ENCODE results near the gene WDR88. TPM values are rescaled to one million over a fixed set of nuclear protein-coding genes. Genes with fewer than 3 reads are reported as not detected.

The WDR88 gene
- total RNA-seq, 2 donors from 2014 or later, result not detected

GRCh38 chr19:33139165-33139564, 7.3 kb downstream of the WDR88 start:
- H3K27me3 ChIP-seq (ENCODE audit: control insufficient read depth, insufficient read depth, low read length, poor library complexity, severe bottlenecking), result no peaks in the 10 kb centered on the region
- Mint-ChIP-seq H3K9me3 (no peaks in the 10 kb centered on the region), H3K4me3 (no peak overlapping the region), H3K36me3 (ENCODE audit: low read depth) (no peaks in the 10 kb centered on the region), H3K27ac (peak overlapping the region; percentile 33), H3K4me1 (peaks cover 6% of the 10 kb centered on the region), H3K27me3 (ENCODE audit: insufficient read depth) (peaks cover 3% of the 10 kb centered on the region)
- DNase-seq, result no peak
- no peaks in the 10 kb centered on the region for H3K4me1 ChIP-seq (ENCODE audit: control insufficient read depth, insufficient read depth, low read length)
- H3K9me3 ChIP-seq (ENCODE audit: control insufficient read depth, low read length), result no peaks in the 10 kb centered on the region
- no peak overlapping the region for H3K9ac ChIP-seq (ENCODE audit: extremely low read depth, low read length, poor library complexity, severe bottlenecking)
- no peak overlapping the region for H3K4me3 ChIP-seq (ENCODE audit: low read length)
- 88 to 93% methylated on average over 2 to 4 of the region's 4 CpGs for WGBS, 2 experiments (ENCODE audit: insufficient coverage in 1 of 2, insufficient read length in 1 of 2)
- H3K36me3 ChIP-seq (ENCODE audit: control insufficient read depth, insufficient read depth, low read length), result no peaks in the 10 kb centered on the region
- no peak overlapping the region for H3K27ac ChIP-seq (ENCODE audit: low read depth, low read length)
- TF ChIP-seq, protein P1, sequence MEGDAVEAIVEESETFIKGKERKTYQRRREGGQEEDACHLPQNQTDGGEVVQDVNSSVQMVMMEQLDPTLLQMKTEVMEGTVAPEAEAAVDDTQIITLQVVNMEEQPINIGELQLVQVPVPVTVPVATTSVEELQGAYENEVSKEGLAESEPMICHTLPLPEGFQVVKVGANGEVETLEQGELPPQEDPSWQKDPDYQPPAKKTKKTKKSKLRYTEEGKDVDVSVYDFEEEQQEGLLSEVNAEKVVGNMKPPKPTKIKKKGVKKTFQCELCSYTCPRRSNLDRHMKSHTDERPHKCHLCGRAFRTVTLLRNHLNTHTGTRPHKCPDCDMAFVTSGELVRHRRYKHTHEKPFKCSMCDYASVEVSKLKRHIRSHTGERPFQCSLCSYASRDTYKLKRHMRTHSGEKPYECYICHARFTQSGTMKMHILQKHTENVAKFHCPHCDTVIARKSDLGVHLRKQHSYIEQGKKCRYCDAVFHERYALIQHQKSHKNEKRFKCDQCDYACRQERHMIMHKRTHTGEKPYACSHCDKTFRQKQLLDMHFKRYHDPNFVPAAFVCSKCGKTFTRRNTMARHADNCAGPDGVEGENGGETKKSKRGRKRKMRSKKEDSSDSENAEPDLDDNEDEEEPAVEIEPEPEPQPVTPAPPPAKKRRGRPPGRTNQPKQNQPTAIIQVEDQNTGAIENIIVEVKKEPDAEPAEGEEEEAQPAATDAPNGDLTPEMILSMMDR (conservative IDR thresholded peaks at IDR 0.05), result no peak

GRCh38 chr19:33143897-33144405, 12.0 kb downstream of the WDR88 start:
- Mint-ChIP-seq H3K36me3 (ENCODE audit: low read depth) (no peaks in the 10 kb centered on the region), H3K9me3 (no peaks in the 10 kb centered on the region), H3K4me1 (peaks cover 6% of the 10 kb centered on the region), H3K27ac (no peak overlapping the region), H3K4me3 (no peak overlapping the region), H3K27me3 (ENCODE audit: insufficient read depth) (peaks cover 3% of the 10 kb centered on the region)
- no peaks in the 10 kb centered on the region for H3K27me3 ChIP-seq (ENCODE audit: control insufficient read depth, insufficient read depth, low read length, poor library complexity, severe bottlenecking)
- H3K9ac ChIP-seq (ENCODE audit: extremely low read depth, low read length, poor library complexity, severe bottlenecking), result no peak overlapping the region
- TF ChIP-seq, protein P1 (conservative IDR thresholded peaks at IDR 0.05), result peak; percentile 93
- 42 to 45% methylated on average over 21 to 23 of the region's 23 CpGs for WGBS, 2 experiments (ENCODE audit: insufficient coverage in 1 of 2, insufficient read length in 1 of 2)
- H3K9me3 ChIP-seq (ENCODE audit: control insufficient read depth, low read length), result no peaks in the 10 kb centered on the region
- no peaks in the 10 kb centered on the region for H3K4me1 ChIP-seq (ENCODE audit: control insufficient read depth, insufficient read depth, low read length)
- H3K36me3 ChIP-seq (ENCODE audit: control insufficient read depth, insufficient read depth, low read length), result no peaks in the 10 kb centered on the region
- DNase-seq, result peak; percentile 86
- H3K4me3 ChIP-seq (ENCODE audit: low read length), result no peak overlapping the region
- H3K27ac ChIP-seq (ENCODE audit: low read depth, low read length), result no peak overlapping the region

- Histone ChIP-seq H3K4me1 (ENCODE audit: control insufficient read depth, insufficient read depth, low read length) (no peaks in the 10 kb centered on the region), H3K27ac (ENCODE audit: low read depth, low read length) (no peak overlapping the region), H3K9ac (ENCODE audit: extremely low read depth, low read length, poor library complexity, severe bottlenecking) (no peak overlapping the region), H3K27me3 (ENCODE audit: control insufficient read depth, insufficient read depth, low read length, poor library complexity, severe bottlenecking) (no peaks in the 10 kb centered on the region), H3K4me3 (ENCODE audit: low read length) (no peak overlapping the region), H3K9me3 (ENCODE audit: control insufficient read depth, low read length) (no peaks in the 10 kb centered on the region), H3K36me3 (ENCODE audit: control insufficient read depth, insufficient read depth, low read length) (no peaks in the 10 kb centered on the region)
- H3K9me3 Mint-ChIP-seq, result no peaks in the 10 kb centered on the region
- no peak overlapping the region for H3K4me3 Mint-ChIP-seq
- H3K36me3 Mint-ChIP-seq (ENCODE audit: low read depth), result no peaks in the 10 kb centered on the region
- H3K27ac Mint-ChIP-seq, result no peak overlapping the region
- TF ChIP-seq, protein P1 (conservative IDR thresholded peaks at IDR 0.05), result no peak
- no peak for DNase-seq
- H3K27me3 Mint-ChIP-seq (ENCODE audit: insufficient read depth), result peaks cover 3% of the 10 kb centered on the region
- H3K4me1 Mint-ChIP-seq, result no peaks in the 10 kb centered on the region
- WGBS, 2 experiments (ENCODE audit: insufficient coverage in 1 of 2, insufficient read length in 1 of 2), result 85 to 96% methylated on average over 6 to 9 of the region's 9 CpGs
Measured at GRCh38 chr19:33146209-33146608, 14.3 kb downstream of the WDR88 start.

Measured in endodermal cell (in vitro differentiated cells).